IMR-90 (cell line): Measurements from ENCODE around the gene PHOX2A.

Experiments used
- BHLHE40 ChIP-seq: fragments of 150-350 bp; IDR thresholded peaks from 2 replicates; pipeline ENCODE4 v1.6.1; 2016; ENCODE audit warnings: mild to moderate bottlenecking, low read depth, low read length
- CEBPB ChIP-seq: IDR thresholded peaks from 2 replicates; pipeline ENCODE4 v1.6.1; 2012; ENCODE audit warnings: low read depth, low read length, improper control_type of control experiment
- CTCF ChIP-seq: conservative IDR thresholded peaks from 2 replicates; pipeline ENCODE4 v1.5.1; 2012; ENCODE audit warnings: mild to moderate bottlenecking, low read depth, low read length, improper control_type of control experiment
- FOS ChIP-seq: fragments of 150-350 bp; IDR thresholded peaks from 2 replicates; pipeline ENCODE4 v1.6.1; 2016; ENCODE audit warnings: low read depth, low read length
- POLR2A ChIP-seq: IDR thresholded peaks from 2 replicates; pipeline ENCODE4 v1.6.1; 2012; ENCODE audit warnings: mild to moderate bottlenecking, low read depth, low read length
- RAD21 ChIP-seq: IDR thresholded peaks from 2 replicates; pipeline ENCODE4 v1.6.1; 2012; ENCODE audit warnings: low read length, improper control_type of control experiment

GRCh38 chr11:72245263-72245816 lies 1.4 kb upstream of the PHOX2A start:
- TF ChIP-seq BHLHE40 (no peak), CTCF (no peak), CEBPB (no peak), POLR2A (no peak), RAD21 (no peak), FOS (no peak)
